GM23338 (cell line): ENCODE measurements around the gene AP2A2. TPM values are rescaled to one million over a fixed set of nuclear protein-coding genes. Genes with fewer than 3 reads are reported as not detected.

Experiments used
- ATAC-seq: fragments of 200-7000 bp; cut with Tn5 transposase; 3 replicates; pipeline ENCODE4 v1.9.1; 2020
- DNase-seq: peaks from one replicate; pipeline ENCODE4 v3.0.0-alpha.2; 2015; ENCODE audit warnings: low spot score
- H2AFZ ChIP-seq: fragments of 200-600 bp; sonication (generic); 2 replicates; pipeline ENCODE4 v1.8.0; 2016; ENCODE audit warnings: antibody characterized with exemption, mild to moderate bottlenecking, moderate library complexity
- H3F3A ChIP-seq: fragments of 200-600 bp; sonication (generic); replicated peaks from 2 replicates; pipeline ENCODE4 v1.8.0; 2017; ENCODE audit warnings: antibody characterized with exemption, mixed run types, low read depth
- H3K27ac ChIP-seq: fragments of 200-600 bp; sonication (generic); 2 replicates; pipeline ENCODE4 v1.6.1; 2016; ENCODE audit warnings: low read depth
- H3K27me3 ChIP-seq: fragments of 200-600 bp; sonication (generic); 2 replicates; pipeline ENCODE4 v1.8.0; 2016; ENCODE audit warnings: mild to moderate bottlenecking, mixed run types, moderate library complexity; ENCODE audit not compliant: insufficient read depth
- H3K36me3 ChIP-seq: fragments of 200-600 bp; sonication (generic); 2 replicates; pipeline ENCODE4 v1.8.0; 2016; ENCODE audit warnings: mild to moderate bottlenecking; ENCODE audit not compliant: insufficient read depth
- H3K4me1 ChIP-seq: fragments of 200-600 bp; sonication (generic); 2 replicates; pipeline ENCODE4 v1.8.0; 2016; ENCODE audit warnings: mild to moderate bottlenecking, moderate library complexity; ENCODE audit not compliant: insufficient read depth
- H3K4me2 ChIP-seq: fragments of 200-600 bp; sonication (generic); 2 replicates; pipeline ENCODE4 v1.7.1; 2017; ENCODE audit warnings: mixed run types
- H3K4me3 ChIP-seq: fragments of 200-600 bp; sonication (generic); 2 replicates; pipeline ENCODE4 v1.6.1; 2016; ENCODE audit warnings: mixed run types
- H3K79me2 ChIP-seq: fragments of 200-600 bp; sonication (generic); replicated peaks from 2 replicates; pipeline ENCODE4 v1.8.0; 2017; ENCODE audit warnings: mild to moderate bottlenecking; ENCODE audit not compliant: insufficient read depth
- H3K9me2 ChIP-seq: fragments of 200-600 bp; sonication (generic); 2 replicates; pipeline ENCODE4 v1.8.0; 2017; ENCODE audit not compliant: insufficient read depth
- H4K20me1 ChIP-seq: fragments of 200-600 bp; sonication (generic); replicated peaks from 2 replicates; pipeline ENCODE4 v1.8.0; 2017; ENCODE audit warnings: mild to moderate bottlenecking; ENCODE audit not compliant: insufficient read depth
- H3K27ac Mint-ChIP-seq: 2 replicates; pipeline ENCODE4 v1.8.0; 2020; ENCODE audit warnings: inconsistent platforms, mild to moderate bottlenecking, moderate library complexity, mixed read lengths
- H3K27me3 Mint-ChIP-seq: 3 replicates; pipeline ENCODE4 v1.8.0; 2022; ENCODE audit warnings: low read depth, mild to moderate bottlenecking, moderate library complexity, mixed read lengths, inconsistent platforms; ENCODE audit not compliant: insufficient read depth, poor library complexity
- H3K36me3 Mint-ChIP-seq: 3 replicates; pipeline ENCODE4 v1.8.0; 2021; ENCODE audit warnings: low read depth, mild to moderate bottlenecking, inconsistent platforms, moderate library complexity, mixed read lengths
- H3K4me1 Mint-ChIP-seq: 3 replicates; pipeline ENCODE4 v1.8.0; 2020; ENCODE audit warnings: mild to moderate bottlenecking, inconsistent platforms, mixed read lengths
- H3K4me3 Mint-ChIP-seq: 3 replicates; pipeline ENCODE4 v1.8.0; 2021; ENCODE audit warnings: moderate library complexity, mild to moderate bottlenecking, inconsistent platforms, mixed read lengths
- H3K9me3 Mint-ChIP-seq: 3 replicates; pipeline ENCODE4 v1.8.0; 2020; ENCODE audit warnings: moderate library complexity, mild to moderate bottlenecking, inconsistent platforms, mixed read lengths
- CREB1 ChIP-seq: fragments of 250-450 bp; sonication (Bioruptor Pico); IDR thresholded peaks from 2 replicates; pipeline ENCODE4 v1.5.0; 2020; ENCODE audit warnings: low read depth, mild to moderate bottlenecking, moderate library complexity
- CTCF ChIP-seq, 2 experiments: fragments of 200-600 bp in 1 of 2; sonication (generic) in 1 of 2; conservative IDR thresholded peaks; 2 replicates each; pipeline versions ENCODE4 v1.5.1 to v1.6.1; 2016 to 2017; ENCODE audit warnings: antibody characterized with exemption in 2 of 2, low read depth in 2 of 2, mild to moderate bottlenecking in 2 of 2, moderate library complexity in 1 of 2
- ETS1 ChIP-seq: IDR thresholded peaks from 2 replicates; pipeline ENCODE4 v1.6.1; 2016; ENCODE audit warnings: antibody characterized with exemption
- EZH2 ChIP-seq: fragments of 200-600 bp; sonication (generic); IDR thresholded peaks from one replicate; pipeline ENCODE4 v1.8.0; 2017; ENCODE audit warnings: antibody characterized with exemption, mild to moderate bottlenecking, low read depth; ENCODE audit not compliant: unreplicated experiment
- EZH2phosphoT487 ChIP-seq: fragments of 200-600 bp; sonication (generic); IDR thresholded peaks from one replicate; pipeline ENCODE4 v1.8.1; 2018; ENCODE audit warnings: antibody characterized with exemption; ENCODE audit not compliant: unreplicated experiment
- JUNB ChIP-seq: IDR thresholded peaks from one replicate; pipeline ENCODE4 v1.6.1; 2016; ENCODE audit warnings: antibody characterized with exemption; ENCODE audit not compliant: unreplicated experiment
- NANOG ChIP-seq: IDR thresholded peaks from 2 replicates; pipeline ENCODE4 v1.6.1; 2016; ENCODE audit warnings: antibody characterized with exemption, borderline replicate concordance
- POLR2AphosphoS5 ChIP-seq: IDR thresholded peaks from 2 replicates; pipeline ENCODE4 v1.6.1; 2016; ENCODE audit warnings: antibody characterized with exemption, low read depth
- STAT1 ChIP-seq: IDR thresholded peaks from one replicate; pipeline ENCODE4 v1.6.1; 2016; ENCODE audit warnings: antibody characterized with exemption; ENCODE audit not compliant: unreplicated experiment
- ZNF114 ChIP-seq: fragments of 250-450 bp; sonication (Bioruptor Pico); IDR thresholded peaks from 2 replicates; pipeline ENCODE4 v1.5.0; 2020; ENCODE audit warnings: mild to moderate bottlenecking, moderate library complexity
- ZNF331 ChIP-seq: fragments of 250-450 bp; sonication (Bioruptor Pico); IDR thresholded peaks from 2 replicates; pipeline ENCODE4 v1.5.0; 2020; ENCODE audit warnings: low read depth, mild to moderate bottlenecking, moderate library complexity
- ZNF462 ChIP-seq: fragments of 250-450 bp; sonication (Bioruptor Pico); IDR thresholded peaks from 2 replicates; pipeline ENCODE4 v1.5.0; 2020; ENCODE audit warnings: mild to moderate bottlenecking, moderate library complexity
- polyA plus RNA-seq: library from polyadenylated mRNA; unstranded; fragments of >200 nt; fragmentation: Nextera tagmentation; extraction: Ambion mirVana; gene quantifications from 2 replicates; pipeline ENCODE4 v1.2.1, GENCODE V29; 2016
- total RNA-seq: library from RNA; depleted of rRNA; stranded (reverse); fragments of >200 nt; shearing (Covaris generic); gene quantifications from 2 replicates; pipeline ENCODE4 v1.2.3, GENCODE V29; 2014

The AP2A2 gene
- total and polyA plus RNA-seq, 2 experiments from 2014 or later: 23.7 to 47.5 TPM

GRCh38 chr11:993632-994167 is 68.0 kb downstream of the AP2A2 start:
- TF ChIP-seq ZNF331 (CRISPR knock-in tag): no peak
- no peak for TF ChIP-seq STAT1
- Mint-ChIP-seq H3K27ac (no peak overlapping the region), H3K27me3 (peaks cover 19% of the 10 kb centered on the region), H3K9me3 (peaks cover 3% of the 10 kb centered on the region; the same call in 2 of the 3 replicates), H3K4me3 (no peak overlapping the region), H3K4me1 (peaks cover 2% of the 10 kb centered on the region; the same call in 1 of the 3 replicates), H3K36me3 (peaks cover 42% of the 10 kb centered on the region)
- Histone ChIP-seq H3F3A (no peaks in the 10 kb centered on the region), H2AFZ (no peak overlapping the region), H3K4me1 (no peaks in the 10 kb centered on the region), H3K4me2 (no peak overlapping the region), H3K9me2 (no peaks in the 10 kb centered on the region), H3K4me3 (no peak overlapping the region), H3K36me3 (peaks cover 3% of the 10 kb centered on the region; the same call in 1 of the 2 replicates), H3K27ac (no peak overlapping the region), H3K79me2 (no peaks in the 10 kb centered on the region), H3K27me3 (no peaks in the 10 kb centered on the region), H4K20me1 (no peaks in the 10 kb centered on the region)
- ATAC-seq: no peak
- no peak for DNase-seq

- Histone ChIP-seq H3K9me2 (no peaks in the 10 kb centered on the region), H3K79me2 (no peaks in the 10 kb centered on the region), H3K36me3 (no peaks in the 10 kb centered on the region; the same call in 1 of the 2 replicates), H3K4me2 (no peak overlapping the region), H2AFZ (no peak overlapping the region), H3F3A (no peaks in the 10 kb centered on the region), H3K4me1 (no peaks in the 10 kb centered on the region), H3K27ac (no peak overlapping the region), H3K27me3 (no peaks in the 10 kb centered on the region), H4K20me1 (no peaks in the 10 kb centered on the region), H3K4me3 (no peak overlapping the region)
- no peak overlapping the region for H3K27ac Mint-ChIP-seq
- ATAC-seq (no peak), DNase-seq (no peak)
- H3K4me3 Mint-ChIP-seq: no peak overlapping the region
- peaks cover 3% of the 10 kb centered on the region; the same call in 2 of the 3 replicates for H3K9me3 Mint-ChIP-seq
- peaks cover 36% of the 10 kb centered on the region for H3K36me3 Mint-ChIP-seq
- H3K4me1 Mint-ChIP-seq: peaks cover 2% of the 10 kb centered on the region; the same call in 1 of the 3 replicates
- peaks cover 15% of the 10 kb centered on the region for H3K27me3 Mint-ChIP-seq
- TF ChIP-seq EZH2 (no peak), NANOG (no peak), CTCF (conservative IDR thresholded peaks at IDR 0.05; ENCODE audit: low read depth in 2 of 2) (no peak), ZNF462 (CRISPR knock-in tag) (no peak), JUNB (no peak), ETS1 (no peak), EZH2phosphoT487 (no peak), CREB1 (CRISPR knock-in tag) (no peak), ZNF114 (no peak), STAT1 (no peak), ZNF331 (CRISPR knock-in tag) (no peak), POLR2AphosphoS5 (no peak)
Observed at GRCh38 chr11:995044-995751, 69.5 kb downstream of the AP2A2 start.
